IMR-90 (cell line): Measurements from ENCODE around the gene MRS2. TPM values are rescaled to one million over a fixed set of nuclear protein-coding genes. Genes with fewer than 3 reads are reported as not detected.

ENCODE experiments used
- ATAC-seq: fragments of 200-7000 bp; cut with Tn5 transposase; 2 replicates; pipeline ENCODE4 v1.9.1; 2020; ENCODE audit warnings: low read depth, mild to moderate bottlenecking, moderate library complexity
- BruUV-seq: library from RNA; stranded (reverse); fragments of 400-500 nt; replicated peaks from 2 replicates; lab custom pipeline; 2021; lab: Mats Ljungman, UMichigan
- CTCF ChIA-PET: fragments of 300-600 bp; formaldehyde crosslinking; extraction: SDS; loops from one replicate; lab custom pipeline; 2021; ENCODE audit warnings: antibody characterized with exemption; lab: Yijun Ruan, JAX
- POLR2A ChIA-PET: fragments of 300-600 bp; sonication (Branson Sonifier 250); formaldehyde crosslinking; loops from one replicate; lab custom pipeline; 2022; ENCODE audit warnings: antibody characterized with exemption; ENCODE audit not compliant: unreplicated experiment; lab: Charles Lee
- DNase-seq: peaks from one replicate; pipeline ENCODE4 v3.0.0; 2013
- H2AFZ ChIP-seq: replicated peaks from 2 replicates; pipeline ENCODE3; 2013; ENCODE audit warnings: low read length, mild to moderate bottlenecking; ENCODE audit not compliant: poor library complexity
- H2AK5ac ChIP-seq: 2 replicates; pipeline ENCODE4 v1.6.1; 2013; ENCODE audit warnings: low read depth, low read length, inconsistent platforms
- H2AK9ac ChIP-seq: replicated peaks from 2 replicates; pipeline ENCODE3; 2013; ENCODE audit warnings: mild to moderate bottlenecking, low read depth, low read length, moderate library complexity; ENCODE audit not compliant: poor library complexity
- H2BK120ac ChIP-seq: 2 replicates; pipeline ENCODE4 v1.6.1; 2013; ENCODE audit warnings: low read depth, low read length, inconsistent platforms
- H2BK15ac ChIP-seq: 3 replicates; pipeline ENCODE4 v1.6.1; 2013; ENCODE audit warnings: low read depth, low read length, inconsistent platforms
- H2BK20ac ChIP-seq: 2 replicates; pipeline ENCODE4 v1.6.1; 2013; ENCODE audit warnings: low read depth, mild to moderate bottlenecking, inconsistent platforms, low read length, moderate library complexity
- H2BK5ac ChIP-seq: 2 replicates; pipeline ENCODE4 v1.6.1; 2013; ENCODE audit warnings: mild to moderate bottlenecking, low read depth, low read length, inconsistent platforms; ENCODE audit not compliant: poor library complexity, severe bottlenecking
- H3K14ac ChIP-seq: replicated peaks from 2 replicates; pipeline ENCODE4 v1.6.1; 2013; ENCODE audit warnings: low read depth, low read length, inconsistent platforms
- H3K18ac ChIP-seq: 2 replicates; pipeline ENCODE4 v1.6.1; 2013; ENCODE audit warnings: low read depth, low read length, control low read depth
- H3K23ac ChIP-seq: 2 replicates; pipeline ENCODE4 v1.6.1; 2013; ENCODE audit warnings: low read depth, low read length, inconsistent platforms
- H3K27ac ChIP-seq: 2 replicates; pipeline ENCODE4 v1.5.1; 2013; ENCODE audit warnings: mild to moderate bottlenecking, control low read depth, low read length; ENCODE audit not compliant: insufficient read depth
- H3K27me3 ChIP-seq: 2 replicates; pipeline ENCODE4 v1.6.1; 2013; ENCODE audit warnings: low read length; ENCODE audit not compliant: control insufficient read depth, insufficient read depth
- H3K36me3 ChIP-seq: 2 replicates; pipeline ENCODE4 v1.6.1; 2013; ENCODE audit warnings: low read length, mixed read lengths; ENCODE audit not compliant: control insufficient read depth, insufficient read depth
- H3K4ac ChIP-seq: 2 replicates; pipeline ENCODE4 v1.6.1; 2013; ENCODE audit warnings: low read depth, low read length, inconsistent platforms
- H3K4me1 ChIP-seq: 2 replicates; pipeline ENCODE4 v1.6.1; 2013; ENCODE audit warnings: low read length, mixed read lengths; ENCODE audit not compliant: control insufficient read depth, insufficient read depth
- H3K4me2 ChIP-seq: 2 replicates; pipeline ENCODE4 v1.6.1; 2013; ENCODE audit warnings: low read depth, mild to moderate bottlenecking, control low read depth, low read length, moderate library complexity
- H3K4me3 ChIP-seq: 2 replicates; pipeline ENCODE4 v1.5.1; 2013; ENCODE audit warnings: low read depth, mild to moderate bottlenecking, control low read depth, low read length, moderate library complexity; ENCODE audit not compliant: insufficient read depth
- H3K56ac ChIP-seq: 2 replicates; pipeline ENCODE4 v1.6.1; 2013; ENCODE audit warnings: low read length, inconsistent platforms; ENCODE audit not compliant: insufficient read depth; ENCODE audit errors: extremely low read depth
- H3K79me1 ChIP-seq, 2 experiments: 2 replicates each; pipeline ENCODE4 v1.6.1; 2013; ENCODE audit warnings: low read length in 2 of 2, inconsistent platforms in 1 of 2, low read depth in 1 of 2
- H3K9ac ChIP-seq: 2 replicates; pipeline ENCODE4 v1.6.1; 2013; ENCODE audit warnings: low read depth, low read length, control low read depth
- H3K9me1 ChIP-seq: 2 replicates; pipeline ENCODE4 v1.6.1; 2013; ENCODE audit warnings: low read length, inconsistent platforms; ENCODE audit not compliant: insufficient read depth
- H3K9me3 ChIP-seq: 2 replicates; pipeline ENCODE4 v1.6.1; 2013; ENCODE audit warnings: low read length; ENCODE audit not compliant: control insufficient read depth, insufficient read depth
- H4K20me1 ChIP-seq: 2 replicates; pipeline ENCODE4 v1.6.1; 2013; ENCODE audit warnings: low read length, inconsistent platforms; ENCODE audit not compliant: insufficient read depth
- H4K5ac ChIP-seq: 2 replicates; pipeline ENCODE4 v1.6.1; 2013; ENCODE audit warnings: mild to moderate bottlenecking, low read depth, low read length, control low read depth
- H4K8ac ChIP-seq, 2 experiments: 2 replicates each; pipeline ENCODE4 v1.6.1; 2013; ENCODE audit warnings: low read depth in 2 of 2, low read length in 2 of 2, control low read depth in 1 of 2, inconsistent platforms in 1 of 2
- H4K91ac ChIP-seq: 2 replicates; pipeline ENCODE4 v1.6.1; 2013; ENCODE audit warnings: low read depth, low read length, inconsistent platforms; ENCODE audit not compliant: insufficient read depth
- BHLHE40 ChIP-seq: fragments of 150-350 bp; IDR thresholded peaks from 2 replicates; pipeline ENCODE4 v1.6.1; 2016; ENCODE audit warnings: mild to moderate bottlenecking, low read depth, low read length
- CEBPB ChIP-seq: IDR thresholded peaks from 2 replicates; pipeline ENCODE4 v1.6.1; 2012; ENCODE audit warnings: low read depth, low read length, improper control_type of control experiment
- CHD1 ChIP-seq: IDR thresholded peaks from 2 replicates; pipeline ENCODE4 v1.6.1; 2012; ENCODE audit warnings: low read depth, low read length, improper control_type of control experiment
- CTCF ChIP-seq: conservative IDR thresholded peaks from 2 replicates; pipeline ENCODE4 v1.5.1; 2012; ENCODE audit warnings: mild to moderate bottlenecking, low read depth, low read length, improper control_type of control experiment
- ELK1 ChIP-seq: fragments of 150-350 bp; IDR thresholded peaks from 2 replicates; pipeline ENCODE4 v1.6.1; 2016; ENCODE audit warnings: low read depth, mild to moderate bottlenecking, low read length, moderate library complexity, borderline replicate concordance
- FOS ChIP-seq: fragments of 150-350 bp; IDR thresholded peaks from 2 replicates; pipeline ENCODE4 v1.6.1; 2016; ENCODE audit warnings: low read depth, low read length
- MAFK ChIP-seq: IDR thresholded peaks from 2 replicates; pipeline ENCODE4 v1.6.1; 2012; ENCODE audit warnings: low read depth, low read length, improper control_type of control experiment
- MAZ ChIP-seq: IDR thresholded peaks from 2 replicates; pipeline ENCODE4 v1.6.1; 2012; ENCODE audit warnings: low read depth, mild to moderate bottlenecking, low read length, improper control_type of control experiment, moderate library complexity, borderline replicate concordance
- MXI1 ChIP-seq: IDR thresholded peaks from 2 replicates; pipeline ENCODE4 v1.6.1; 2012; ENCODE audit warnings: low read depth, mild to moderate bottlenecking, low read length, moderate library complexity, borderline replicate concordance
- NFE2L2 ChIP-seq: fragments of 150-350 bp; IDR thresholded peaks from 2 replicates; pipeline ENCODE4 v1.6.1; 2016; ENCODE audit warnings: low read depth, mild to moderate bottlenecking, low read length
- POLR2A ChIP-seq: IDR thresholded peaks from 2 replicates; pipeline ENCODE4 v1.6.1; 2012; ENCODE audit warnings: mild to moderate bottlenecking, low read depth, low read length
- RAD21 ChIP-seq: IDR thresholded peaks from 2 replicates; pipeline ENCODE4 v1.6.1; 2012; ENCODE audit warnings: low read length, improper control_type of control experiment
- RCOR1 ChIP-seq: IDR thresholded peaks from 2 replicates; pipeline ENCODE4 v1.6.1; 2012; ENCODE audit warnings: mild to moderate bottlenecking, low read length, improper control_type of control experiment; ENCODE audit not compliant: insufficient replicate concordance
- RFX5 ChIP-seq: IDR thresholded peaks from 2 replicates; pipeline ENCODE4 v1.8.0; 2012; ENCODE audit warnings: low read depth, mild to moderate bottlenecking, low read length, moderate library complexity
- SMC3 ChIP-seq: fragments of 150-350 bp; IDR thresholded peaks from 2 replicates; pipeline ENCODE4 v1.6.1; 2016; ENCODE audit warnings: low read depth, mild to moderate bottlenecking, antibody characterized with exemption, low read length, moderate library complexity
- USF2 ChIP-seq: fragments of 150-350 bp; IDR thresholded peaks from 2 replicates; pipeline ENCODE4 v1.6.1; 2017; ENCODE audit warnings: mild to moderate bottlenecking, antibody characterized with exemption, low read length, low read depth
- WGBS, 2 experiments: methylation state at CpG; one replicate each; pipeline versions ENCODE4 v1.1.5 to v1.1.7; 2013; ENCODE audit warnings: missing lambda C conversion rate in 2 of 2; ENCODE audit not compliant: insufficient read length in 1 of 2; ENCODE audit errors: extremely low coverage in 2 of 2; 5-methylcytosine and 5-hydroxymethylcytosine counted together
- dilution Hi-C: fragments of 300-500 bp; cut with HindIII; formaldehyde crosslinking; loops from one replicate; pipeline ENCODE4 v1.14.3; 2018; ENCODE audit warnings: low sequenced_read_pairs; ENCODE audit not compliant: unreplicated experiment
- in situ Hi-C: fragments of 300-500 bp; cut with MboI; formaldehyde crosslinking; loops from 3 replicates; pipeline ENCODE4 v1.14.3; 2019; ENCODE audit warnings: low sequenced_read_pairs, inconsistent platforms, mixed read lengths
- intact Hi-C: fragments of 100-400 bp; cut with micrococcal nuclease; formaldehyde crosslinking; loops from 2 replicates; pipeline ENCODE4 v1.10.0; 2022
- polyA plus RNA-seq, 3 experiments: library from polyadenylated mRNA; depleted of rRNA; stranded (reverse); fragments of >200 nt; gene quantifications; 2 replicates each; pipeline ENCODE4 v1.2.3, GENCODE V29; 2012; ENCODE audit warnings: low replicate concordance in 1 of 3
- total RNA-seq: library from RNA; depleted of rRNA; stranded (reverse); fragments of >200 nt; gene quantifications from 2 replicates; pipeline ENCODE4 v1.2.3, GENCODE V29; 2012

The MRS2 gene
- total and polyA plus RNA-seq, 2 of the 4 experiments (the other 2 are of a cell fraction), result 8.8 to 11.1 TPM

- Histone ChIP-seq H2AK5ac (no peak overlapping the region), H2BK20ac (no peak overlapping the region), H2BK5ac (no peak overlapping the region), H3K4me2 (no peak overlapping the region), H3K27me3 (0 out of 2 replicates have a peak, but pooled peaks cover 5% of the 10 kb centered on the region), H3K79me1 (no peaks in the 10 kb centered on the region), H4K5ac (no peak overlapping the region), H3K18ac (no peak overlapping the region), H3K27ac (no peak overlapping the region), H2AK9ac (no peak overlapping the region), H3K36me3 (no peaks in the 10 kb centered on the region), H4K91ac (no peak overlapping the region), H3K4me3 (no peak overlapping the region), H4K8ac (no peak overlapping the region), H3K23ac (no peak overlapping the region), H2AFZ (no peak overlapping the region), H4K20me1 (no peaks in the 10 kb centered on the region), H2BK15ac (no peak overlapping the region), H3K9me3 (no peaks in the 10 kb centered on the region), H3K4ac (no peak overlapping the region), H3K4me1 (no peaks in the 10 kb centered on the region), H3K9ac (no peak overlapping the region), H3K56ac (no peak overlapping the region), H3K9me1 (no peaks in the 10 kb centered on the region), H2BK120ac (no peak overlapping the region), H3K14ac (no peak overlapping the region)
- intact Hi-C loops, result no loop called here
- POLR2A ChIA-PET, result no interaction called here
- in situ Hi-C loops, result no loop called here
- no peak for ATAC-seq
- DNase-seq, result no peak
- dilution Hi-C loops, result no loop called here
- BruUV-seq, result no TSS peak
- 30% methylated on average over 1 of the region's 4 CpGs; no CpG with 5 or more reads in 1 of the 2 experiments for WGBS, 2 experiments
- CTCF ChIA-PET, result no interaction called here
- TF ChIP-seq CHD1, result no peak
- TF ChIP-seq RAD21, result no peak
- TF ChIP-seq USF2, result no peak
- TF ChIP-seq MAFK, result no peak
- no peak for TF ChIP-seq ELK1
- TF ChIP-seq RCOR1, result no peak
- TF ChIP-seq MAZ, result no peak
- TF ChIP-seq CTCF, result no peak
- no peak for TF ChIP-seq CEBPB
- no peak for TF ChIP-seq MXI1
- TF ChIP-seq RFX5, result no peak
- no peak for TF ChIP-seq POLR2A
- no peak for TF ChIP-seq NFE2L2
- no peak for TF ChIP-seq FOS
- TF ChIP-seq SMC3, result no peak
- TF ChIP-seq BHLHE40, result no peak
Measured at GRCh38 chr6:24458134-24458533, 55.4 kb downstream of the MRS2 start.
